Endothelial cell of umbilical vein (primary cell): ENCODE data around the gene SLC38A6. TPM values are rescaled to one million over a fixed set of nuclear protein-coding genes. Genes with fewer than 3 reads are reported as not detected.
"Not testable (repeated sequence)": the region's sequence is repeated elsewhere in the genome, so short reads cannot be mapped to it uniquely, and the experiment has no call there.

ENCODE experiments used
- BruUV-seq: library from RNA; stranded (reverse); fragments of 400-500 nt; replicated peaks from 2 replicates; lab custom pipeline; 2021; lab: Mats Ljungman, UMichigan
- CTCF ChIA-PET: fragments of 300-600, 350-600 bp; sonication (Branson Sonifier 250); formaldehyde crosslinking; loops from one replicate; lab custom pipeline; 2021; ENCODE audit warnings: antibody characterized with exemption, inconsistent platforms; lab: Charles Lee
- POLR2A ChIA-PET: fragments of 300-600, 350-600 bp; sonication (Branson Sonifier 250); formaldehyde crosslinking; loops from one replicate; lab custom pipeline; 2021; ENCODE audit warnings: antibody characterized with exemption, inconsistent platforms; lab: Charles Lee
- DNase-seq: peaks from one replicate; pipeline ENCODE4 v3.0.0-alpha.2; 2011; ENCODE audit warnings: low read depth, low spot score
- FAIRE-seq: peaks from 2 replicates; lab custom pipeline; 2011; peaks lifted over from hg19 to GRCh38; lab: Jason Lieb, UNC
- H2AFZ ChIP-seq: 2 replicates; pipeline ENCODE4 v1.6.0; 2012; ENCODE audit warnings: low read depth, low read length, control low read depth, inconsistent platforms
- H3K27ac ChIP-seq: 2 replicates; pipeline ENCODE4 v1.5.1; 2011; ENCODE audit warnings: low read depth, mild to moderate bottlenecking, control low read depth, low read length, moderate library complexity; ENCODE audit not compliant: insufficient read depth
- H3K27me3 ChIP-seq, 2 experiments: 2 replicates each; pipeline versions ENCODE4 v1.6.0 to v1.6.1; 2011; ENCODE audit warnings: low read length in 2 of 2, mixed read lengths in 1 of 2; ENCODE audit not compliant: control insufficient read depth in 2 of 2, insufficient read depth in 2 of 2
- H3K36me3 ChIP-seq, 2 experiments: 2 replicates in 1 of 2; 3 replicates in 1 of 2; pipeline ENCODE4 v1.5.1; 2011; ENCODE audit warnings: low read length in 2 of 2, mild to moderate bottlenecking in 1 of 2, moderate library complexity in 1 of 2; ENCODE audit not compliant: control insufficient read depth in 2 of 2, insufficient read depth in 2 of 2; ENCODE audit errors: extremely low read depth in 1 of 2
- H3K4me1 ChIP-seq: 3 replicates; pipeline ENCODE4 v1.5.1; 2011; ENCODE audit warnings: mild to moderate bottlenecking, low read length; ENCODE audit not compliant: control insufficient read depth, insufficient read depth; ENCODE audit errors: extremely low read depth
- H3K4me2 ChIP-seq: 2 replicates; pipeline ENCODE4 v1.6.1; 2011; ENCODE audit warnings: low read length, control low read depth, mixed read lengths; ENCODE audit not compliant: insufficient read depth
- H3K4me3 ChIP-seq, 3 experiments: fragments of 200-600 bp in 1 of 3; sonication (generic), shearing (Covaris generic) in 1 of 3; replicated peaks in 1 of 3; 2 replicates each; pipeline ENCODE4 v1.5.1; 2011 to 2016; ENCODE audit warnings: control low read depth in 3 of 3, low read length in 3 of 3, mild to moderate bottlenecking in 2 of 3, inconsistent platforms in 1 of 3, low read depth in 1 of 3, moderate library complexity in 1 of 3; ENCODE audit not compliant: insufficient read depth in 1 of 3
- H3K79me2 ChIP-seq: 2 replicates; pipeline ENCODE4 v1.6.0; 2012; ENCODE audit warnings: low read length, inconsistent platforms; ENCODE audit not compliant: control insufficient read depth, insufficient read depth
- H3K9ac ChIP-seq: replicated peaks from 2 replicates; pipeline ENCODE3; 2011; ENCODE audit warnings: low read length, control low read depth; ENCODE audit not compliant: insufficient read depth; ENCODE audit errors: extremely low read depth
- H3K9me1 ChIP-seq: replicated peaks from 3 replicates; pipeline ENCODE4 v1.6.0; 2011; ENCODE audit warnings: mild to moderate bottlenecking, low read length; ENCODE audit not compliant: control insufficient read depth, insufficient read depth; ENCODE audit errors: extremely low read depth
- H3K9me3 ChIP-seq: replicated peaks from 2 replicates; pipeline ENCODE4 v1.5.1; 2012; ENCODE audit warnings: low read length, inconsistent platforms; ENCODE audit not compliant: control insufficient read depth, insufficient read depth
- H4K20me1 ChIP-seq: replicated peaks from 2 replicates; pipeline ENCODE3; 2011; ENCODE audit warnings: mild to moderate bottlenecking, low read length; ENCODE audit not compliant: control insufficient read depth, insufficient read depth; ENCODE audit errors: extremely low read depth
- EZH2 ChIP-seq: IDR thresholded peaks from 2 replicates; pipeline ENCODE4 v1.6.1; 2012; ENCODE audit warnings: borderline replicate concordance, low read depth, mild to moderate bottlenecking, moderate library complexity, low read length, inconsistent platforms; ENCODE audit not compliant: severe bottlenecking
- FOS ChIP-seq: IDR thresholded peaks from 2 replicates; pipeline ENCODE4 v1.6.1; 2011; ENCODE audit warnings: mild to moderate bottlenecking, low read length, moderate library complexity, borderline replicate concordance; ENCODE audit not compliant: insufficient read depth
- GATA2 ChIP-seq: IDR thresholded peaks from 2 replicates; pipeline ENCODE4 v1.7.0; 2011; ENCODE audit warnings: low read depth, mild to moderate bottlenecking, moderate library complexity, mixed read lengths, low read length; ENCODE audit not compliant: insufficient read length, insufficient read depth
- JUN ChIP-seq: IDR thresholded peaks from 2 replicates; pipeline ENCODE4 v1.6.1; 2011; ENCODE audit warnings: borderline replicate concordance, low read depth; ENCODE audit not compliant: insufficient read length, insufficient read depth
- MYC ChIP-seq: IDR thresholded peaks from one replicate; pipeline ENCODE4 v1.6.1; 2011; ENCODE audit warnings: mild to moderate bottlenecking, low read depth, low read length
- POLR2A ChIP-seq: IDR thresholded peaks from 2 replicates; pipeline ENCODE4 v1.6.1; 2012; ENCODE audit warnings: low read depth, mild to moderate bottlenecking, control low read depth, low read length
- POLR2AphosphoS5 ChIP-seq: IDR thresholded peaks from 2 replicates; pipeline ENCODE4 v1.6.1; 2012; ENCODE audit warnings: low read depth, mild to moderate bottlenecking, control low read depth, low read length, moderate library complexity; ENCODE audit not compliant: insufficient read depth
- dilution Hi-C: fragments of 300-500 bp; cut with MboI; formaldehyde crosslinking; loops from one replicate; pipeline ENCODE4 v1.15.0; 2019; ENCODE audit warnings: low sequenced_read_pairs; ENCODE audit not compliant: extremely low pct_ligation_motif_present
- intact Hi-C: fragments of 100-400 bp; cut with micrococcal nuclease; formaldehyde crosslinking; loops from one replicate; pipeline ENCODE4 v1.10.0; 2022
- polyA plus RNA-seq, 4 experiments: library from polyadenylated mRNA; depleted of rRNA in 3 of 4; stranded (reverse) in 3 of 4; unstranded in 1 of 4; fragments of >200 nt; gene quantifications; 2 replicates each; pipeline versions ENCODE4 v1.2.1 to v1.2.3, GENCODE V29; 2011 to 2012; ENCODE audit warnings: missing spikeins in 1 of 4
- total RNA-seq: library from RNA; stranded (reverse); gene quantifications from 2 replicates; pipeline ENCODE4 v1.2.3, GENCODE V29; 2021
- TF ChIP-seq, protein P1 (sequence below), 2 donors: IDR thresholded peaks; 1 replicate in 1 of 2; 2 replicates in 1 of 2; pipeline ENCODE4 v1.5.1; 2011; ENCODE audit warnings: low read length in 2 of 2, mild to moderate bottlenecking in 2 of 2, moderate library complexity in 2 of 2, control low read depth in 1 of 2, inconsistent platforms in 1 of 2, low read depth in 1 of 2; ENCODE audit not compliant: insufficient read depth in 1 of 2; ENCODE audit errors: extremely low read depth in 1 of 2
- TF ChIP-seq, protein P2 (sequence below): IDR thresholded peaks from 2 replicates; pipeline ENCODE4 v1.6.1; 2011; ENCODE audit not compliant: insufficient read depth, insufficient read length

Gene SLC38A6
- total and polyA plus RNA-seq, 2 donors (not counting 3 experiments of a cell fraction or from before 2014, with no cell fraction given) = 17.3 to 24.6 TPM

DNA sequence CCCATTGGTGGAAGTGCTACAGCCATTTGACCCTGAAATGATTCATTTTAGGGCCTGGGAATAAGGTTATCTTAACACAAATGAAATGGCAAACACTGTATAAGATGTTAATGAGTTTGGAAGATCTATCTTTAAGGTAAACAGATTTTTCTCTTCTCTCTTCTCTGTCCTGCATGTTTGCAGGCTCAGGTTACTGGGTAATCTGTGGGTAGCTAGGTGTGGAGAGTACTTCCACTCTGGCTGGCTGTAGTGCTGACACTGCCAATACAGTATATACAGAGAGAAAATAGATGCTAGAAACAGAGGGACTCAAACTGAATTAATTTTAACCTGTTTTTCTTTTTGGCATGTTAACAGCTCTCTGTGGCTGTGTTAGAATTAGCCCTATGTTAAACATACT lies 84.6 kb downstream of the SLC38A6 start:
- Histone ChIP-seq H3K4me2 (no peak overlapping the region), H4K20me1 (no peaks in the 10 kb centered on the region), H3K27me3 (no peaks in the 10 kb centered on the region), H3K4me3 (no peak overlapping the region), H3K9me3 (no peaks in the 10 kb centered on the region), H3K9me1 (no peaks in the 10 kb centered on the region), H3K36me3 (no peaks in the 10 kb centered on the region), H3K79me2 (no peaks in the 10 kb centered on the region), H2AFZ (no peak overlapping the region), H3K4me1 (no peaks in the 10 kb centered on the region), H3K9ac (no peak overlapping the region), H3K27ac (no peak overlapping the region)
- BruUV-seq = no TSS peak
- TF ChIP-seq MYC = no peak
- TF ChIP-seq, protein P1, sequence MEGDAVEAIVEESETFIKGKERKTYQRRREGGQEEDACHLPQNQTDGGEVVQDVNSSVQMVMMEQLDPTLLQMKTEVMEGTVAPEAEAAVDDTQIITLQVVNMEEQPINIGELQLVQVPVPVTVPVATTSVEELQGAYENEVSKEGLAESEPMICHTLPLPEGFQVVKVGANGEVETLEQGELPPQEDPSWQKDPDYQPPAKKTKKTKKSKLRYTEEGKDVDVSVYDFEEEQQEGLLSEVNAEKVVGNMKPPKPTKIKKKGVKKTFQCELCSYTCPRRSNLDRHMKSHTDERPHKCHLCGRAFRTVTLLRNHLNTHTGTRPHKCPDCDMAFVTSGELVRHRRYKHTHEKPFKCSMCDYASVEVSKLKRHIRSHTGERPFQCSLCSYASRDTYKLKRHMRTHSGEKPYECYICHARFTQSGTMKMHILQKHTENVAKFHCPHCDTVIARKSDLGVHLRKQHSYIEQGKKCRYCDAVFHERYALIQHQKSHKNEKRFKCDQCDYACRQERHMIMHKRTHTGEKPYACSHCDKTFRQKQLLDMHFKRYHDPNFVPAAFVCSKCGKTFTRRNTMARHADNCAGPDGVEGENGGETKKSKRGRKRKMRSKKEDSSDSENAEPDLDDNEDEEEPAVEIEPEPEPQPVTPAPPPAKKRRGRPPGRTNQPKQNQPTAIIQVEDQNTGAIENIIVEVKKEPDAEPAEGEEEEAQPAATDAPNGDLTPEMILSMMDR (IDR thresholded peaks at IDR 0.05; ENCODE audit: extremely low read depth in 1 of 2, insufficient read depth in 1 of 2, low read depth in 1 of 2, low read length in 2 of 2) = no peak
- TF ChIP-seq, protein P2, sequence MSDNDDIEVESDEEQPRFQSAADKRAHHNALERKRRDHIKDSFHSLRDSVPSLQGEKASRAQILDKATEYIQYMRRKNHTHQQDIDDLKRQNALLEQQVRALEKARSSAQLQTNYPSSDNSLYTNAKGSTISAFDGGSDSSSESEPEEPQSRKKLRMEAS = no peak
- TF ChIP-seq POLR2AphosphoS5 = no peak
- TF ChIP-seq EZH2 = no peak
- TF ChIP-seq FOS = no peak
- TF ChIP-seq POLR2A = no peak
- no peak for TF ChIP-seq GATA2
- no peak for TF ChIP-seq JUN
- ChIA-PET CTCF (interaction anchor here (1.5 to 1.7 kb wide), 2 partner anchors 13 to 17 kb away, joined by 3 to 6 read pairs; no protein-coding TSS in a partner anchor), POLR2A (no interaction called here)
- FAIRE-seq (no peak), DNase-seq (no peak)
- intact Hi-C loops = no loop called here
- dilution Hi-C loops = no loop called here

DNA sequence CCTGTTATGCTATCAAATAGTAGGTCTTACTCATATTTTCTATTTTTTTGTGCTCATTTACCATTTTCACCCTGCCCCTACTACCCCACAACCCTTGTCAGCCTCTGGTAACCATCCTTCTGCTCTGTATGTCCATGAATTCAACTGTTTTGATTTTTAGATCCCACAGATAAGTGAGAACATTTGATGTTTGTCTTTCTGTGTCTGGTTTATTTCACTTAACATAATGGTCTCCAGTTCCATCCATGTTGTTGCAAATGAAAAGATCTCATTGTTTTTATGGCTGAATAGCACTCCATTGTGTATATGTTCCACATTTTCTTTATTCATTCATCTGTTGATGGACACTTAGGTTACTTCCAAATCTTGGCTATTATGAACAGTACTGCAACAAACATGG lies 91.4 kb downstream of the SLC38A6 start:
- BruUV-seq, DNase-seq, H3K9ac ChIP-seq, dilution Hi-C loops, H3K4me2 ChIP-seq, H3K4me3 ChIP-seq, H4K20me1 ChIP-seq, FAIRE-seq, H3K4me1 ChIP-seq, intact Hi-C loops, POLR2A ChIA-PET, H3K36me3 ChIP-seq, H3K27ac ChIP-seq, H3K9me1 ChIP-seq, H3K9me3 ChIP-seq, H3K27me3 ChIP-seq, H3K79me2 ChIP-seq, H2AFZ ChIP-seq: not testable (repeated sequence)
- CTCF ChIA-PET = interaction anchor here (1.1 kb wide), 1 partner anchor 12 kb away, joined by 3 read pairs; no protein-coding TSS in a partner anchor
